ENCODE data around the gene VAX1.

The VAX1 gene

DNA sequence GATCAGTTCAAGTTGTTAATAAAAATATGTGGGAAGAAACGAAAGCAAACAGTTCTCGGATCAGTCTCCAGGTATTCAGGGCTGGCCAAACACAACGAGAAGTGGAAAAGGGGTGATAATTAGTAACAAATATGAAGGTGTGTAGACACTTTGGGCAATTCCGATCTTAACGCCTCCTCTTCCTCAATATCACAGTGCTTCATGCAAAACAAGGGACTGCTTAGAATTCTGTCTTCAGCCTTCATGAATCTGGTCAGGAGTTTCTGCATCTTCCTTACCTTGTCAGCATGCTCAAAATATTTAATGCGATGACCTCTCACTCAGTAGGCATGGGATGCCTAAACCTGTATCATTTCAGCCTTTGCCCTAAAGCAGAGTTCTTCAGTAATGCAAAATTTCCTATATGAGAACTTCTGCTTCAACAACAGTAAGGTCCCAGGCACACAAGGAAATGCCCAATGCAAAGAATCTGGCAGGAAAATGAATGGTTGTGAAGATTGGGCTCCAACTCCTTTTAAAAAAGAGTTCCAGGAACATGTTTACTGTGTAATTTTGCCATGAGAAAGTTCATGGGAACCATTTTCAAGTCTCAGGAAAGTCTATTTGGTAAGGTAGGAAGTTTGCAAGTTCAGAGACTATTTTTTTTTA is 23.4 kb upstream of the VAX1 start:
- Histone ChIP-seq H3K9me3 (ENCODE audit: low read depth, low read length) (no peaks in the 10 kb centered on the region), H3K27ac (no peak overlapping the region), H3K4me3 (no peak overlapping the region), H3K9ac (ENCODE audit: insufficient read length) (no peak overlapping the region), H3K36me3 (ENCODE audit: insufficient read depth, low read length) (no peaks in the 10 kb centered on the region)
- DNase-seq (ENCODE audit: low read depth, low spot score): no peak
- TF ChIP-seq FOXP2 (optimal IDR thresholded peaks at IDR 0.05; ENCODE audit: control extremely low read depth, extremely low read length, insufficient read depth) (no peak), POLR2AphosphoS5 (IDR thresholded peaks at IDR 0.05; ENCODE audit: borderline replicate concordance, low read depth, low read length) (no peak), EZH2 (IDR thresholded peaks at IDR 0.05) (no peak)

DNA sequence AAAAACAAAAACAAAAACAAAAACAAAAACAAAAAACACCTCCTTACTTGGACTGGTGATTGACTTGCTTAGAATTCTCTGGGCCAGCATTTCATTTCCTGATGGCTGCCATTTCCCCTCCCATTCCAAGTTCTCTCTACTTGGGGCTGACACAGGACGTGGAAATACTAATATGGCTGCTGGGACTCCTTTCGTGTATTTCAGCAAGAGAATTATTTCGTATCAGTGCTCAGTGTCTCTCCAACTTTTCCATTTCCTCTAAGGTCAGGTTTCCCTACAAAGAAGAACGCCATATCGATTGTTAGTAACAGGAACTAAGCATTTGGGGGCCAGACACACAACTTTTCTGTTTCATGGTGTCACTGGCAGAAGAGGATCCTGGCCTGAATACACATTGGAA is 22.5 kb upstream of the VAX1 start:
- Histone ChIP-seq H3K36me3 (ENCODE audit: insufficient read depth, low read length) (no peaks in the 10 kb centered on the region), H3K4me3 (no peak overlapping the region), H3K9me3 (ENCODE audit: low read depth, low read length) (no peaks in the 10 kb centered on the region), H3K27ac (no peak overlapping the region), H3K9ac (ENCODE audit: insufficient read length) (no peak overlapping the region)
- no peak for TF ChIP-seq POLR2AphosphoS5 (IDR thresholded peaks at IDR 0.05; ENCODE audit: borderline replicate concordance, low read depth, low read length)
- no peak for TF ChIP-seq FOXP2 (optimal IDR thresholded peaks at IDR 0.05; ENCODE audit: control extremely low read depth, extremely low read length, insufficient read depth)
- no peak for TF ChIP-seq EZH2 (IDR thresholded peaks at IDR 0.05)
- DNase-seq (ENCODE audit: low read depth, low spot score): no peak

GRCh38 chr10:117159390-117159789 is 21.3 kb upstream of the VAX1 start:
- H3K9ac ChIP-seq (ENCODE audit: insufficient read length): no peak overlapping the region
- TF ChIP-seq EZH2 (IDR thresholded peaks at IDR 0.05) (no peak), FOXP2 (optimal IDR thresholded peaks at IDR 0.05; ENCODE audit: control extremely low read depth, extremely low read length, insufficient read depth) (no peak), POLR2AphosphoS5 (IDR thresholded peaks at IDR 0.05; ENCODE audit: borderline replicate concordance, low read depth, low read length) (no peak)
- no peak overlapping the region for H3K27ac ChIP-seq
- H3K36me3 ChIP-seq (ENCODE audit: insufficient read depth, low read length): no peaks in the 10 kb centered on the region
- DNase-seq (ENCODE audit: low read depth, low spot score): no peak
- H3K4me3 ChIP-seq: no peak overlapping the region
- H3K9me3 ChIP-seq (ENCODE audit: low read depth, low read length): no peaks in the 10 kb centered on the region

DNA sequence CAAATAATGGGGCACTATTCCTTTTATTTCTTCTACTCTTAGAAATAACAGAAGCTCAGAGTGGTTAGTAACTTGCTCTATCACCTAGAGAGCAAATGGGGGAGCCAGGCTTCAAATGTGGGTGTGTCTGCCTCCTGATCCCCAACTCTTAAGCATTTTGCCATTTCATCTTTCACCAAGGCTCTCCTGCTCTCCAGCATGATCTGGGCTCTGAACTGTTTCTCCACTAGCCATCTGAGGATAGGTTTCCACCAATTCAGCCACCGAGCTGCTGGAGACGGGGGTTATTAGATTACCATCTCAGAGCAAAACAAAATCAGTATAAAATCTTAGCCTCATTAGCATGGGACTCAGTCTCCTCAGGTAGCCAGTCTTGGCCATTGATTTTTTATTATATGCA is 20.2 kb upstream of the VAX1 start:
- H3K9ac ChIP-seq (ENCODE audit: insufficient read length): no peak overlapping the region
- no peak for DNase-seq (ENCODE audit: low read depth, low spot score)
- no peaks in the 10 kb centered on the region for H3K36me3 ChIP-seq (ENCODE audit: insufficient read depth, low read length)
- TF ChIP-seq EZH2 (IDR thresholded peaks at IDR 0.05) (no peak), FOXP2 (optimal IDR thresholded peaks at IDR 0.05; ENCODE audit: control extremely low read depth, extremely low read length, insufficient read depth) (no peak), POLR2AphosphoS5 (IDR thresholded peaks at IDR 0.05; ENCODE audit: borderline replicate concordance, low read depth, low read length) (no peak)
- H3K9me3 ChIP-seq (ENCODE audit: low read depth, low read length): no peaks in the 10 kb centered on the region
- H3K27ac ChIP-seq: no peak overlapping the region
- no peak overlapping the region for H3K4me3 ChIP-seq

DNA sequence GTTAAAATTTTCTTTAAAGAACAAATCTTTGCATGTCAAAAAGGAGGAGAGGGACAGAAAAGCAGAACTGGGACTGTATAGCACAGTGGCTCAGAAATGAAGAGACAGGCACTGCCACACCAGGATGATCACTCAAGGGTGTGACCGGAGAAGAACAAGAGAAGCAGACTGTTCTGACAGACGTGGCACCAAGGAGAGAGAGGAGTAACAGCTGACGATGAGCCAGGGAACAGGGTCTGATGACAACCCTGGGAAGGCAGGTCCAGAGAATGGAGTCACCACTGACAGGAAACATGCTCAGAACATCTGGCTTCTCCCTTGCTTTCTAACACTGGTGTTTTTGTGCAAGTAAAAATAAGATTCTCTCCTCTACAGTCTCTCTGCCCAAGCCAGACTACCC is 14.6 kb upstream of the VAX1 start:
- no peaks in the 10 kb centered on the region for H3K9me3 ChIP-seq (ENCODE audit: low read depth, low read length)
- TF ChIP-seq POLR2AphosphoS5 (IDR thresholded peaks at IDR 0.05; ENCODE audit: borderline replicate concordance, low read depth, low read length) (no peak), FOXP2 (optimal IDR thresholded peaks at IDR 0.05; ENCODE audit: control extremely low read depth, extremely low read length, insufficient read depth) (no peak), EZH2 (IDR thresholded peaks at IDR 0.05) (no peak)
- H3K36me3 ChIP-seq (ENCODE audit: insufficient read depth, low read length): no peaks in the 10 kb centered on the region
- no peak overlapping the region for H3K27ac ChIP-seq
- H3K4me3 ChIP-seq: no peak overlapping the region
- DNase-seq (ENCODE audit: low read depth, low spot score): no peak
- H3K9ac ChIP-seq (ENCODE audit: insufficient read length): no peak overlapping the region

GRCh38 chr10:117148284-117148683 is 10.2 kb upstream of the VAX1 start:
- H3K4me3 ChIP-seq: no peak overlapping the region
- H3K9ac ChIP-seq (ENCODE audit: insufficient read length): no peak overlapping the region
- H3K9me3 ChIP-seq (ENCODE audit: low read depth, low read length): no peaks in the 10 kb centered on the region
- TF ChIP-seq FOXP2 (optimal IDR thresholded peaks at IDR 0.05; ENCODE audit: control extremely low read depth, extremely low read length, insufficient read depth) (no peak), POLR2AphosphoS5 (IDR thresholded peaks at IDR 0.05; ENCODE audit: borderline replicate concordance, low read depth, low read length) (no peak), EZH2 (IDR thresholded peaks at IDR 0.05) (no peak)
- DNase-seq (ENCODE audit: low read depth, low spot score): no peak
- H3K36me3 ChIP-seq (ENCODE audit: insufficient read depth, low read length): no peaks in the 10 kb centered on the region
- H3K27ac ChIP-seq: no peak overlapping the region

DNA sequence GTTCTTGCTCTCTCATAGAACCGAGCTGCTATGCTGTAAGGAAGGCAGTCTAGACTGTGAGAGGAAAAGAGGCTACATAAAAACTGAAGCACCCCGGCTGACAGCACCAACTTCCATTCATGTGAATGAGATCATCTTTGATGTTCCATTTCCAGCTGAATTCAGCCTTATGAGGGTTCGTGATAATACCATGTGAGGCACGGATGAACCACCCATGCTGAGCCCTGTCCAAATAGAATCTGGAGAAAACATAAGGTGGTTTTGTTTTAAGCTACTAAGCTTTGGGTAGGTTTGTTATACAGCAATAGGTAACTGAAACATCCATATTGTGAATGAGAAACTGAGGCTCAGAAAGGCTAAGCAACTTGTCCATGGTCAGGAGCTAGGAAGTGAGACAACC is 6.9 kb upstream of the VAX1 start:
- TF ChIP-seq EZH2 (IDR thresholded peaks at IDR 0.05) (no peak), FOXP2 (optimal IDR thresholded peaks at IDR 0.05; ENCODE audit: control extremely low read depth, extremely low read length, insufficient read depth) (no peak), POLR2AphosphoS5 (IDR thresholded peaks at IDR 0.05; ENCODE audit: borderline replicate concordance, low read depth, low read length) (no peak)
- Histone ChIP-seq H3K4me3 (no peak overlapping the region), H3K9me3 (ENCODE audit: low read depth, low read length) (no peaks in the 10 kb centered on the region), H3K36me3 (ENCODE audit: insufficient read depth, low read length) (no peaks in the 10 kb centered on the region), H3K27ac (no peak overlapping the region), H3K9ac (ENCODE audit: insufficient read length) (no peak overlapping the region)
- DNase-seq (ENCODE audit: low read depth, low spot score): no peak

GRCh38 chr10:117143103-117143823 is 5.2 kb upstream of the VAX1 start:
- H3K9ac ChIP-seq (ENCODE audit: insufficient read length): no peak overlapping the region
- H3K27ac ChIP-seq: no peak overlapping the region
- H3K36me3 ChIP-seq (ENCODE audit: insufficient read depth, low read length): no peaks in the 10 kb centered on the region
- no peaks in the 10 kb centered on the region for H3K9me3 ChIP-seq (ENCODE audit: low read depth, low read length)
- TF ChIP-seq EZH2 (IDR thresholded peaks at IDR 0.05) (no peak), POLR2AphosphoS5 (IDR thresholded peaks at IDR 0.05; ENCODE audit: borderline replicate concordance, low read depth, low read length) (no peak), FOXP2 (optimal IDR thresholded peaks at IDR 0.05; ENCODE audit: control extremely low read depth, extremely low read length, insufficient read depth) (no peak)
- no peak overlapping the region for H3K4me3 ChIP-seq
- DNase-seq (ENCODE audit: low read depth, low spot score): no peak
